Activated T-cell treated with anti-CD3 and anti-CD28 coated beads for 4 hours (primary cell): Measurements from ENCODE around the gene PAQR6.
A peak's percentile ranks its signal among the peaks of the same experiment; 100 is the strongest.

Experiments
- DNase-seq: peaks from one replicate; pipeline ENCODE4 v3.0.0-alpha.2; 2020

The PAQR6 gene

GRCh38 chr1:156193488-156194299, 54.2 kb downstream of the PAQR6 start, which contains the start of gene SLC25A44:
TSS of gene SLC25A44 (plus strand) at chr1:156194104. CDS start at chr1:156199848, 5,744 bp downstream.
- DNase-seq = peak; percentile 92
